Calu3 (cell line): ENCODE measurements around the gene SETBP1. TPM values are rescaled to one million over a fixed set of nuclear protein-coding genes. Genes with fewer than 3 reads are reported as not detected.

Experiments
- BruUV-seq: library from RNA; stranded (reverse); fragments of 400-500 nt; replicated peaks from 2 replicates; lab custom pipeline; 2021; lab: Mats Ljungman, UMichigan
- CTCF ChIA-PET: fragments of 300-600 bp; sonication (Branson Sonifier 250); formaldehyde crosslinking; loops from one replicate; lab custom pipeline; 2022; ENCODE audit warnings: antibody characterized with exemption; lab: Charles Lee
- DNase-seq: peaks from one replicate; pipeline ENCODE4 v3.0.0; 2022
- H3K27ac Mint-ChIP-seq: one replicate; pipeline ENCODE4 v1.8.0; 2022; ENCODE audit warnings: mixed read lengths; ENCODE audit not compliant: unreplicated experiment
- H3K27me3 Mint-ChIP-seq: one replicate; pipeline ENCODE4 v1.8.0; 2022; ENCODE audit warnings: mixed read lengths; ENCODE audit not compliant: unreplicated experiment
- H3K36me3 Mint-ChIP-seq: one replicate; pipeline ENCODE4 v1.8.0; 2022; ENCODE audit warnings: mild to moderate bottlenecking, moderate library complexity, mixed read lengths; ENCODE audit not compliant: insufficient read depth, unreplicated experiment
- H3K4me1 Mint-ChIP-seq: one replicate; pipeline ENCODE4 v1.8.0; 2022; ENCODE audit warnings: mild to moderate bottlenecking, low read depth, mixed read lengths; ENCODE audit not compliant: unreplicated experiment
- H3K4me3 Mint-ChIP-seq: one replicate; pipeline ENCODE4 v1.8.0; 2022; ENCODE audit warnings: mild to moderate bottlenecking, low read depth, moderate library complexity, mixed read lengths; ENCODE audit not compliant: unreplicated experiment
- H3K9me3 Mint-ChIP-seq: one replicate; pipeline ENCODE4 v1.8.0; 2022; ENCODE audit warnings: low read depth, mixed read lengths; ENCODE audit not compliant: unreplicated experiment
- CTCF ChIP-seq: fragments of 200-600 bp; IDR thresholded peaks from one replicate; pipeline ENCODE4 v1.8.0; 2022; ENCODE audit warnings: antibody characterized with exemption; ENCODE audit not compliant: unreplicated experiment
- intact Hi-C: fragments of 100-400 bp; cut with micrococcal nuclease; formaldehyde crosslinking; loops from one replicate; pipeline ENCODE4 v1.10.0; 2022; ENCODE audit not compliant: unreplicated experiment
- total RNA-seq: library from RNA; stranded (reverse); gene quantifications from 2 replicates; pipeline ENCODE4 v1.2.3, GENCODE V29; 2022

The SETBP1 gene
- total RNA-seq, 1 experiment from 2014 or later, result 6.0 TPM

- H3K36me3 Mint-ChIP-seq, result no peaks in the 10 kb centered on the region
Measured at GRCh38 chr18:45057955-45058600, 377.4 kb downstream of the SETBP1 start.

GRCh38 chr18:45059695-45060094 lies 379.0 kb downstream of the SETBP1 start:
- TF ChIP-seq CTCF, result no peak
- BruUV-seq, result no TSS peak
- Mint-ChIP-seq H3K36me3 (no peaks in the 10 kb centered on the region), H3K9me3 (no peaks in the 10 kb centered on the region), H3K27ac (no peak overlapping the region), H3K4me3 (no peak overlapping the region), H3K4me1 (peaks cover 9% of the 10 kb centered on the region), H3K27me3 (no peaks in the 10 kb centered on the region)
- DNase-seq, result peak; percentile 5
- CTCF ChIA-PET, result interaction anchor here (0.6 kb wide), 1 partner anchor 546 kb away, joined by 3 read pairs; no protein-coding TSS in a partner anchor
- intact Hi-C loops, result no loop called here

More at GRCh38 chr18:45057955-45058600, 377.4 kb downstream of the SETBP1 start:
- BruUV-seq, result no TSS peak
- no peaks in the 10 kb centered on the region for H3K27me3 Mint-ChIP-seq
- H3K4me3 Mint-ChIP-seq, result no peak overlapping the region
- no peak overlapping the region for H3K27ac Mint-ChIP-seq
- peaks cover 9% of the 10 kb centered on the region for H3K4me1 Mint-ChIP-seq
- DNase-seq, result no peak
- no peak for TF ChIP-seq CTCF
- H3K9me3 Mint-ChIP-seq, result no peaks in the 10 kb centered on the region
- CTCF ChIA-PET, result no interaction called here
- intact Hi-C loops, result no loop called here

GRCh38 chr18:45060102-45060501 lies 379.4 kb downstream of the SETBP1 start:
- BruUV-seq, result no TSS peak
- CTCF ChIA-PET, result no interaction called here
- no peak for DNase-seq
- intact Hi-C loops, result no loop called here
- Mint-ChIP-seq H3K9me3 (no peaks in the 10 kb centered on the region), H3K4me1 (peaks cover 9% of the 10 kb centered on the region), H3K27me3 (no peaks in the 10 kb centered on the region), H3K36me3 (no peaks in the 10 kb centered on the region), H3K4me3 (no peak overlapping the region), H3K27ac (no peak overlapping the region)
- TF ChIP-seq CTCF, result no peak

GRCh38 chr18:45061359-45061758 lies 380.7 kb downstream of the SETBP1 start:
- CTCF ChIA-PET, result interaction anchor here (0.9 kb wide), 1 partner anchor 11 kb away, joined by 3 read pairs; no protein-coding TSS in a partner anchor
- Mint-ChIP-seq H3K27me3 (no peaks in the 10 kb centered on the region), H3K4me3 (no peak overlapping the region), H3K4me1 (peaks cover 9% of the 10 kb centered on the region), H3K9me3 (no peaks in the 10 kb centered on the region), H3K27ac (no peak overlapping the region), H3K36me3 (no peaks in the 10 kb centered on the region)
- BruUV-seq, result no TSS peak
- no peak for TF ChIP-seq CTCF
- DNase-seq, result no peak
- intact Hi-C loops, result no loop called here
